GM12801 (cell line): ENCODE data around the gene ITIH5.

Source experiments
- CTCF ChIP-seq: IDR thresholded peaks from one replicate; pipeline ENCODE4 v1.5.1; 2011; ENCODE audit warnings: control low read depth; ENCODE audit not compliant: insufficient read length; ENCODE audit errors: extremely low read depth

The ITIH5 gene

GRCh38 chr10:7567911-7568620, 98.7 kb downstream of the ITIH5 start:
- TF ChIP-seq CTCF, result no peak

GRCh38 chr10:7566891-7567290, 99.9 kb downstream of the ITIH5 start:
- TF ChIP-seq CTCF, result no peak

- no peak for TF ChIP-seq CTCF
Observed at GRCh38 chr10:7565871-7566270, 100.9 kb downstream of the ITIH5 start.

- TF ChIP-seq CTCF, result no peak
Observed at GRCh38 chr10:7563770-7564169, 103.0 kb downstream of the ITIH5 start.

GRCh38 chr10:7563368-7563767, 103.4 kb downstream of the ITIH5 start:
- no peak for TF ChIP-seq CTCF

- TF ChIP-seq CTCF, result no peak
Observed at GRCh38 chr10:7561985-7562384, 104.8 kb downstream of the ITIH5 start.

- TF ChIP-seq CTCF, result no peak
Observed at GRCh38 chr10:7561216-7561893, 105.4 kb downstream of the ITIH5 start.
